HG03342 (cell line): Measurements from ENCODE around the gene SLC2A11.
"Not testable (repeated sequence)": the region's sequence is repeated elsewhere in the genome, so short reads cannot be mapped to it uniquely, and the experiment has no call there.

ENCODE experiments used
- ATAC-seq: cut with Tn5 transposase; IDR thresholded peaks from one replicate; pipeline ENCODE4 v1.9.1; 2021; ENCODE audit warnings: mild to moderate bottlenecking, moderate library complexity; ENCODE audit not compliant: unreplicated experiment

SLC2A11 gene

DNA sequence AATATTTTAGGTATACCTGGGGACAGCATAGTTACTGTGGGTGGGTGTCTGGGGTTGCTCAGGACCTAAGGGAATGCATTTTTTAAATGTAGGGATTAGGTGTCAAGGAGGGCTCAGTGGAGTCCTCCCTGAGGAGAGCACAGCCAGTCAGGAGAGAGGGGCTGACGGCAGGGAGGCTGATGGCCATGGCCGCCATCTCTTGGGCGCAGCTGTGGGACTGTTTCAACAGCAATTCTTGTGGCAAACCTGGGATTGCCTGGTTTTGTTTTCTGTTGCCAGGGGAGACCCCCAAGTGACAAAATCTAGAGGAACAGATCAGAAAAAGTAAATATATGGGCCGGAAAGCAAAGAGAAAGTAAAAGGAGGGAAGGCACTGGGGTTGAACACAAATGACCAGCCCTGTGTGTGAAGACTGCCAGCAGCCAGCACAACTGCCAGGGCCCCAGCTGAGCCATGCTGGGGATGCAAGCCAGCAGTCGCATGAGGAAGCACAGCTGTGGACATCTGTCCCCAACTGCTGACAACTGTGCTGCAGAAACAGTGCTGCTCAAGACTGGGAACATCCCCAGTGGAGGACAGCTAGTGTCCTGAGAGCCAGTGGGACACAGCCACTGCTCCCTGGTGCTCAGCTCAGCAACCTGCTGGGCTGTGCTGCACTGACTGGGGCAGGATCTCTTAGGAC is 47.0 kb downstream of the SLC2A11 start:
- ATAC-seq, result no peak

DNA sequence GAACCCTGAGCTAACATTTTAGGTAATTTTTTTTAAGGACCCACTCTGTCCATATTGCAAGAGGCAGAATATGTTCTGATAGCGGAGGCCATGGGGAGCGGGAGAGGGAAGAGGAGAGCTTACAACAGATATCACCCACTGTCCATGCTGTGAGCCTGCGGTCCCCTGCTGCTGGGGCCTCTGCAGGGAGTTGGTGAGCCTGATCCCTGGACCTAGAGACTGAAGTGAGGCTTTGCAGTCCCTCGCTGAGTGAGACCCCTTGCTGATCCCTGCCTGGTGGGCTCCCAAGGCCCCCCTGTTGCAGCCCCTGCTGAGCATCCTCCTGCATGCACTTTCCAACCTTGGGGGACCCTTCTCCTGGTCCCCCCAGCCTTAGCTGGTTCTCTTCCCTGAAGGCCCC is 49.0 kb downstream of the SLC2A11 start:
- no peak for ATAC-seq

DNA sequence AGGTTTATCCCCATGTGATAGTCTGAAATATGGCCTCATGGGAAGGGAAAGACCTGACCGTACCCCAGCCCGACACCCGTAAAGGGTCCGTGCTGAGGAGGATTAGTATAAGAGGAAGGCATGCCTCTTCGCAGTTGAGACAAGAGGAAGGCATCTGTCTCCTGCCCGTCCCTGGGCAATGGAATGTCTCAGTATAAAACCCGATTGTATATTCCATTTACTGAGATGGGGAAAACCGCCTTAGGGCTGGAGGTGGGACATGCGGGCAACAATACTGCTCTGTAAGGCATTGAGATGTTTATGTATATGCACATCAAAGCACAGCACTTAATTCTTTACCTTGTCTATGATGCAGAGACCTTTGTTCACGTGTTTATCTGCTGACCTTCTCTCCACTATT is 49.7 kb downstream of the SLC2A11 start:
- ATAC-seq, result not testable (repeated sequence)

DNA sequence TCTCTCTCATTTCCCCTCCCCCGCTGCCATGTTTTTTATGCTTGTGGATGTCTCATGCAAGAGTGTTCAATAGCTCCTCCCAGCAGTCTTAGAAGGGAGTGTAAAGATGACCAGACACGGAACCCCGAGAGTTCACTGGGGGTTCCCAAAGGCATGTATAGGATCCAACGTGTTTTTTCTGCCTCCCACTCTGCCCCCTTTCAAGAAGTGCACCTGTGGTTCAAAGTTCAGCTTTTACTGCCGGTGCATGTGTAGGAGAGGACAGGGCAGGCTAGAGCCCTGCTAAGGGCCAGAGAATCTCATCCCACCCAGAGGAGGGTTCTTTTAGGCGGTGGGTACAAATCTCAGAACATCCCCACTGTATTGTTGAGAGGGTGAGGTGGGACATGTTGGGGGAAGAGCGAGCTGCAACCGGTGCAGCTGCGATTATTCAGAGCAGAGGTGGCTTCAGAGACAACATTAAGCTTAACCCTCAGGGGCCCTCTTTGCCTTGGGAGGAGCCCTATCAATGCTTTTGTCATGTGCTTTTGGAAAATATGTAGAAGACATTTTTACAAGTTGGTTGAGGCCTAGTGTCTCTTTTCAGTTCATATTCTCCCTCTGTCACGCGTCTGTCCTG is 51.0 kb downstream of the SLC2A11 start:
- ATAC-seq, result no peak

DNA sequence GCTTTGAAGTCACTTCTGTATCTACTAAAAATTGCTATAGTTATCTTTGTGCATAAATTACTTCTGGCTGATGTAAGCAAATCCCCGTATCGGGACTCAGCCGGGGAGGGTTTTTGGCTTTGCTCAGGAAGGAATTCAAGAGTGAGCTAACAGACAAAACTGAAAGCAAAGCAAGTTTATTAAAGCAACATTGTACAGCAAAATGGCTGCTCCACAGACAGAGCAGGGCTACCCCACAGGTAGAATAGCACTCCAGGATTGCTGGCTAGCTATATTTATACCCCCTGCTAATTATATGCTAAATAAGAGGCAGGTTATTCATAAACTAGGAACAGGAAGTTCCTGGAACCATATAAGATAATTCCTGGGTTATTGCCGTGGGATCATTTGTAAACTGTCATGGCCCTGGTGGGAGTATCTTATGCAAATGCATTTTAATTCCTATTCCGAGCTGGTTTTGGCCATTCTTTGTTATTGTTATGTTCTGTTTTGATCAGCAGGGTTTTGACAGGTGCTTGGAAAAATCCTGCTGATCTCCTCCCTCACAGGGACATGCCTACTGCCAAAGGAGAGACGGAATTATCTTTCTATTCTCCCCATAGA is 51.7 kb downstream of the SLC2A11 start:
- ATAC-seq, result no peak

DNA sequence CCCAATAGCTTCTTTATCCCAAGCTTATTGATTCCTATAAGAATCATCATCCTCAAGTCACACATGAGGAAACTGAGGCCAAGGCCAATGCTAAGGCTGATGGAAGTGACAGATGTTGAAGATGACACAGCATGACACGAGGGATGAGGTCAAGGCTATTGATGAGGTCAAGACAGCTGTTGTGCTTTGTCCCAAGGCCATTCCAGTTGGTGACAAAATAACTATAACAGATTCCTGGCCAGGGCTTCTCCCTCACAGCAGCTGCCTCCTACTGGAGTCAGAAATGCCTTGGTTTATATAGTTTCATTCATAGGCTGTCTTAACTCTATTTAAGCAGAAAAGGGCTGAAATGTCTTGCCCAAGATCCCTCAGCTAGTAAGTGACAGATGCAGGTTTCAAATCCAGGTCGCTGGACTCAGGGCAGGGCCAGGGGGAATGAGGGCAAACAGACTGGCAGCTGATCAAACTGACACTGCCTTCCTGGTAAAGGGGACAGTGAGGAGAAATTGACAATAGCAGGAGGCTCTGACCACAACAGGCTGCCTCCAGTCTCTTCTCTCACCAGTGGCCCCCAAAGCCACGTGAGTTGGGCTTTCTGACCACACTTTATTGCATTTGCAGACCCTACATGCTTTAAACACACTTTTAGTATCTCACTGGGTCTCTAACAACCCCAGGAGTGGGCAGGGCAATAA is 53.0 kb downstream of the SLC2A11 start:
- no peak for ATAC-seq

DNA sequence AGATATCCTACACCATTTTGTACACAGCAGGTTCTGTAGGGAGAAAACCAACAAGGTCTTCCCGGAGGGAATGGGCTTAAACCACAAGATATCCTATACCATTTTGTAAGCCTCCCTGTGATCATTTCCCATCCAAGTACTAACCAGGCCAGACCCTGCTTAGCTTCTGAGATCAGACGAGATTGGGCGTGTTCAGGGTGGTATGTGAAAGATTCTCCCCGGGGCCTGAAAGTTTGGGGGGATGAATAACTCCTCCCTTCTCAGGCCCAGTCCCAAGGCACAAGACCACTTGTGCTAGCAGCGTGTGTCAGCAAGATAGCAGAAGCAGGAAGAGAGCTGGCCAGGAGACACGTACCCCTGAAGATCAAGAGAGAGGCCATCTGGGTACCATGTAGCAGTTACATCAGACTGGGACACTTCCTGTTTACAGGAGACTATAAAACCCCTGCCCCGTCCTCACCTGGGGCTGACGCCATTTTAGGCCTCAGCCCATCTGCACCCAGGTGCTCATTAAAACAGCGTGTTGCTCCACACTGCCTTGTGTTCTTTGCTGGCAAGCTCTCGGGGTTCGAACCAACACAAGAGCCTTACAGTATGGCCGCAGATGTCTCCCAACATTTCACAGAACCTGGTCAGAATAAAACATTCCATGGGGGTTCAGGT is 53.8 kb downstream of the SLC2A11 start:
- no peak for ATAC-seq

DNA sequence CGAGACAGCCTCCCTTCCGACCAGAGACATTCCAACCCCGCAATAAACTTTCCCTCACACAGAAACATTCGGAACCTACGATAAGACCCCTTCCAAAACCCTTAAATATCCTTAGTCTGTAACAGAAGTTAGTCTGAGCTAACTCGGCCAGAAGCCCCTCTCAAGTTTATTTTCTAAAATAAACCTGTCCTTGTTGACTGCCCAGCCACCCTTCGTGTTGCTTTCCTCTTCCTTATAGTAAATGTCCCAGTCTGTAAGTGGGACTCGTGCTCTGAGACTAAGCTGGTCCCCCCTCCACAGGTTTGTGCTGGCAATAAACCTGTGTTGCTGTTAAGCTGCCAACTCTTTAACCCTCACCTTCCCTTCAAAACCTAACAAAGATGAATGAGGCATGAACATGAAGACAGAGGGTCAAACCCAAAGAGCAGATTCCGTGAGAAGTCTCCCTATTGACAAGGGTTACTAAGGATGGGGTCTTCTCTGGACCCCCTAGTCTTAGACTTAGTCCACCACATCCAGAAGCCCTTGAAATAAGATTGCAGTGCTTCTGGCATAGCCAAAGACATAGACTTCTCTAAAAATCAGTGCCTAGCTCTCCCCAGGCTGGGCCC is 54.7 kb downstream of the SLC2A11 start:
- ATAC-seq, result no peak

DNA sequence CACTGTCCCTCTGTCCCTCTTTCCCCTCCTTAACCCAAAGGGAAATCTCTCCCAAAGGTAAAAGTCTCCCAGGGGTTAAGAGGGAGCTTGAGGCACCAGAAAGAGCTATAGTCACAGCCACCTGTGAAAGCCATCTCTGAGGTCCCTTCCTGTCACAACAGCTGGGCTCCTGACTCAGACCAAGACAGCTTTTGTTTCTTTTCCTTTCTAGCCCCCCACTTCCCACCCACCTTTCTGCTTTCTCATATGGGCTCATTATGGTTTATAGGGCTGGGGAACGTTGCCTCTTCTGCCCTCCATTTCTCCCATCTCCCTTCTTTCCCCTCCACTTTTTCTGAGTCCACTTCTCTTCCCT is 55.6 kb downstream of the SLC2A11 start:
- ATAC-seq, result no peak

DNA sequence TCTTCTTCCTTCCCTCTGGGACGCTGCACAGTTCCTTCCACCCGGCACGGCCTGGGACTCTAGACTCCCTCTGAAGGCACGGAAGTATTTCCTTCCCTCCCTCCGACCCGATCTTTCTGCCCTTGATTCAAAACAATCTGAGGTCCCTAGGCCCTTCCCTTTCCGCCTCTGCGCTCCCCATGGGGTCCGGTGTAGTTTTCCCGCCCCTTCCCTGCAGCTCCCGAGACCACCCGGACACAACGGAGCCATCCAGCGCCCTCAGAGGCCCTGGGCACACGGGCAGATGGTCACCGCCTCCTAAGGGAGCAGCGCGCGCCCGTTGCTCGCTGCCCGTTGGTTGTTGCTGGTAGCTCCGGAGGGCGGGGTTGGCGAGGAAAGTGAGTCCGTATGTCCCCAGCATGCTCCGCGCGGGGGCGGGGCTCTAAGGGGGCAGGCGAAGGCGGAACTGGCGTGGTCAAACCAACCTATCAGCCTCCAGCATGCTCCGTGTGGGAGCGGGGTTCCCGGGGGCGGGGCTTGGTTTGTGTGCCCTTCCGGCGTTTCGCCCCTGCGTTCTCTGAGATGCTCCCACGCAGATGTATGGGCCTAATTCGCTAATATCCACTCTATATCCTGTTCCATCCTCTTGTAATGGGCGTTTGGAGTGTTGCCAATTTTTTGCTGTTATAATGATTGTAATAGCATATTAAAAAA is 56.1 kb downstream of the SLC2A11 start:
- peak; percentile 89 for ATAC-seq

DNA sequence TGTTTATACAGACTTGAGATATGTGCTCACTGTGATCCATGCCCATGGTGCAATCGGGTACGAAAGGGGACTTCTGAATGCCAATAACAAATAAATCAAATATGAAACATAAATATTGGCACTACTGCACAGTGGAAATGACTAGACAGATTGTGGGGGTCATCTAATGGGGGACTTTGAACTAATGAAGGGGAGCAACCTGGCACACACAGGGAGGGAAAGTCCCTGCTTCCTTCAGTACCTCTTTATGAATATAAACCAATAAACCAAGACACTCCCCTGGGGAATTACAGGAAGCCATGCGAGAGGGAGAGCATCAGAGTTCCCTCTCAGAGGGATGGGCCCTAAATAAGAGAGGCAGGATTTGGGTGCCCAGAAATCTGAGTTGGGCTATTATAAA is 57.6 kb downstream of the SLC2A11 start:
- no peak for ATAC-seq

DNA sequence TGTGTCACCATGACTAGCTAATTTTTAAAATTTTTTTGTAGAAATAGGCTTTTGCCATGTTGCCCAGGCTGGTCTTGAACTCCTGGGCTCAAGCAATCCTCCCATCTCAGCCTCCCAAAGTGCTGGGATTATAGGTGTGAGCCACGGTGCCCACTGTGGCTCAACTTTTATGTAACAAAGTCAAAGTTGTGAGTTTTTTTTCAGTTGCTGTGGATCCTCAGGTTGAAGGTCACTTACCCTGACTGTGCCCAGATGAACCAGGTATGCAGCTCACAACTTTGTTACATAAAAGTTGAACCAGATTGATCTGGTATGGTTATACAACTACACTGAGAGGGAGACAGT is 62.6 kb downstream of the SLC2A11 start:
- ATAC-seq, result not testable (repeated sequence)

DNA sequence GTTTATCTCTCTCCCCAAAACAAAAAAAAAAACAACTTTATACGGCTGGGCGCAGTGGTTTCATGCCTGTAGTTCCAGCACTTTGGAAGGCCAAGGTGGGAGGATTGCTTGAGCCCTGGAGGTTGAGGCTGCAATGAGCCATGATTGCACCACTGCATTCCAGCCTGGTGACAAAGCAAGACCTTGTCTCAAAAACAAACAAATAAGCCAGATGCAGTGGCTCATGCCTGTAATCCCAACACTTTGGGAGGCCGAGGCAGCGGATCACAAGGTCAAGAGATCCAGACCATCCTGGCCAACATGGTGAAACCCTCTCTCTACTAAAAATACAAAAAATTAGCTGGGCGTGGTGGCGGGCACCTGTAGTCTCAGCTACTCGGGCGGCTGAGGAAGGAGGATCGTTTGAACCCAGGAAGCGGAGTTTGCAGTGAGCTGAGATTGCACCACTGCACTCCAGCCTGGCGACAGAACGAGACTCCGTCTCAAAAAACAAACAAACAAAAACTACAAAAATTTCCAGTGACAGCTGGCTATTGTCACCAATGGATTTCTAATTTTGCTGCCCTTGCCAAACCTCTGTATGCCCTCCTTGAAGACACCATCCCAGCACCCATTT is 64.0 kb downstream of the SLC2A11 start:
- not testable (repeated sequence) for ATAC-seq

DNA sequence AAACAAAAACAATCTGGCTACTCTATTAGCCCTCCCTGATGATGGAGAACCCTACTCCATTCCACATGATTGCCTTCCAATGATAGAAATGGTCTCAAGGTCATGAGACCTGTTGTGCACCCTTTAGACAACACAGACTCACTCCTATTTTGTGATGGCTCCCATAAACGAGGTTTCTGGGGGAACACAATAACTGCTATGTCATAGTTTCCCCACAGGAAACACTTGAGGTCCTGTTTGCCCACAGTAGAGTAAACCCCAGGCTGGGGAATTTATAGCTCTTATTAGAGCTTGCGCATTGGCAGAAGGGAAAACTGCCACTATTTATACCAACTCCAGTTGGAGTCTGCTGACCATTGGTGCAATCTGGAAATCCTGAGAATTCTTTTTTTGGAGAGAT is 65.2 kb downstream of the SLC2A11 start:
- no peak for ATAC-seq

DNA sequence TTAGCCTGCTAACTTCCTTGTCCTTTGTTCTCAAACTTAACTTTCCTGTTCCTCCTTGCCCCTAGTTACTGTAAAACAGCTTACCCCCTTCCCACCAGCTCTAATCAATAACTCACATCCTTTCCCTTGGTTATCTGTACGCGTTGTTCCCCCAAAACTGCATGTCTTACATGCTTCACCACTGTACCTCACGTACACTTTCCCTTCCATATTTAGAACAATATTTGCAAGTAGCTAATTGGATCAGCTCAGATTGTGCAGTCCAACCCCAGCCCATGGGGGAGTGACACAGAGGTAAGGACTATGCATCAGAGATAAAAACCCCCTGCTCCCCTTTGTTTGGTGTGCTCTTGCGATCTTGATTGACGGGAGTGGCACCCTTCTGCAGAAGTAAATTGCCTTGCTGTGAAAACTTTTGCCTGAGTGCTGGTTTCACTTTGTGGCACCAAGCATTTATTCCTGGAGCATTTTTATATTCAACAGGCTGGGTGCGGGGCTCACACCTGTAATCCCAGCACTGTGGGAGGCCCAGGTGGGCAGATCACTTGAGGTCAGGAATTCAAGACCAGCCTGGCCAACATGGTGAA is 67.4 kb downstream of the SLC2A11 start:
- no peak for ATAC-seq

DNA sequence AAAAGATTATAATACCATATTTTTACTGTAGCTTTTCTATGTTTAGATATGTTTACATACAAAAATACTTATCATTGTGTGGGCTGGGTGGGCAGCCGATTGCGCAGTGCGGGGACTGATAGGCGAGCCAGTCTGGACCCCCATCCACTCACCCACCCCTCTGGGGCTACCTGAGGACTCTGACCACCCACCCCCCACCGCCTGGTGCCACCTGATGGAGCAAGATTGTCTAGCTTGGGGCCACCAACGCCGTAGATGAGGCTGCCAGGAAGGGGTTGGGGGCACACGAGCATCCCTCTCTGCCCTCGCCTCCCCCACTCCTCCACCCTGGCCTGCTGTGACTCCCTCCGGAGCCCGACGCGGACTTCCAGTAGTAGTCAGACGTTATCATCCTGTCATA is 68.9 kb downstream of the SLC2A11 start:
- no peak for ATAC-seq
